HG03064 (cell line): ENCODE measurements around the gene PACC1.
A peak's percentile ranks its signal among the peaks of the same experiment; 100 is the strongest.

Experiments
- ATAC-seq: cut with Tn5 transposase; IDR thresholded peaks from one replicate; pipeline ENCODE4 v1.9.1; 2021; ENCODE audit warnings: low read depth; ENCODE audit not compliant: unreplicated experiment

The PACC1 gene

GRCh38 chr1:212414328-212415106 lies at the start of gene PACC1:
TSS of gene PACC1 (minus strand) at chr1:212414886. CDS start at chr1:212414757, 129 bp downstream.
- ATAC-seq, result peak; percentile 98

- ATAC-seq, result no peak
Observed at GRCh38 chr1:212463565-212464285, 49.0 kb upstream of the PACC1 start.

- no peak for ATAC-seq
Observed at GRCh38 chr1:212461916-212462660, 47.4 kb upstream of the PACC1 start.

- ATAC-seq, result no peak
Observed at GRCh38 chr1:212460376-212460775, 45.7 kb upstream of the PACC1 start.

- ATAC-seq, result no peak
Observed at GRCh38 chr1:212459656-212460055, 45.0 kb upstream of the PACC1 start.

GRCh38 chr1:212458817-212459216 lies 44.1 kb upstream of the PACC1 start:
- no peak for ATAC-seq

GRCh38 chr1:212457740-212458338 lies 43.2 kb upstream of the PACC1 start:
- ATAC-seq, result no peak

GRCh38 chr1:212455803-212456528 lies 41.3 kb upstream of the PACC1 start:
- no peak for ATAC-seq

GRCh38 chr1:212455401-212455800 lies 40.7 kb upstream of the PACC1 start:
- ATAC-seq, result no peak

GRCh38 chr1:212454741-212455140 lies 40.1 kb upstream of the PACC1 start:
- no peak for ATAC-seq

GRCh38 chr1:212453156-212453857 lies 38.6 kb upstream of the PACC1 start:
- ATAC-seq, result no peak

GRCh38 chr1:212452323-212453155 lies 37.9 kb upstream of the PACC1 start:
- ATAC-seq, result no peak

GRCh38 chr1:212451416-212452322 lies 37.0 kb upstream of the PACC1 start:
- ATAC-seq, result no peak

GRCh38 chr1:212450331-212450881 lies 35.7 kb upstream of the PACC1 start:
- ATAC-seq, result no peak

GRCh38 chr1:212447478-212447877 lies 32.8 kb upstream of the PACC1 start:
- no peak for ATAC-seq

GRCh38 chr1:212446333-212446732 lies 31.6 kb upstream of the PACC1 start:
- no peak for ATAC-seq

- no peak for ATAC-seq
Observed at GRCh38 chr1:212442408-212442807, 27.7 kb upstream of the PACC1 start.
